Tibial nerve (tissue), 4 donors: Measurements from ENCODE around the gene EMILIN1. TPM values are rescaled to one million over a fixed set of nuclear protein-coding genes. Genes with fewer than 3 reads are reported as not detected.
"Not testable (repeated sequence)": the region's sequence is repeated elsewhere in the genome, so short reads cannot be mapped to it uniquely, and the experiment has no call there.

Experiments
- DNase-seq, 2 donors: peaks; one replicate each; pipeline ENCODE4 v3.0.0-alpha.2; 2019; ENCODE audit warnings: low spot score in 2 of 2
- H3K27ac ChIP-seq, 4 donors: fragments of 200-600 bp; sonication (generic) in 3 of 4; one replicate each; pipeline ENCODE4 v1.5.1; 2017 to 2019; ENCODE audit warnings: mild to moderate bottlenecking in 1 of 4
- H3K27me3 ChIP-seq, 2 donors: fragments of 200-600 bp; sonication (generic) in 1 of 2; one replicate each; pipeline versions ENCODE4 v1.5.1 to v1.6.0; 2017 to 2019
- H3K36me3 ChIP-seq, 3 donors: fragments of 200-600 bp; sonication (generic); one replicate each; pipeline ENCODE4 v1.5.1; 2018 to 2019
- H3K4me1 ChIP-seq, 4 donors: fragments of 200-600 bp; sonication (generic) in 3 of 4; one replicate each; pipeline ENCODE4 v1.5.1; 2017 to 2019
- H3K4me3 ChIP-seq, 4 donors: fragments of 200-600 bp; sonication (generic) in 3 of 4; one replicate each; pipeline ENCODE4 v1.5.1; 2017 to 2019; ENCODE audit warnings: mild to moderate bottlenecking in 1 of 4, moderate library complexity in 1 of 4
- H3K9me3 ChIP-seq, 4 donors: fragments of 200-600 bp; sonication (generic) in 3 of 4; one replicate each; pipeline ENCODE4 v1.5.1; 2017 to 2019
- EP300 ChIP-seq, 2 donors: sonication (generic); formaldehyde crosslinking; IDR thresholded peaks; one replicate each; pipeline ENCODE4 v1.6.1; 2017; ENCODE audit warnings: antibody characterized with exemption in 2 of 2, mild to moderate bottlenecking in 1 of 2
- POLR2A ChIP-seq, 2 donors: fragments of 450-650 bp; IDR thresholded peaks; one replicate each; pipeline ENCODE4 v1.6.1; 2017; ENCODE audit warnings: antibody characterized with exemption in 2 of 2, mild to moderate bottlenecking in 2 of 2, moderate library complexity in 2 of 2
- WGBS, 2 donors: methylation state at CpG; one replicate each; pipeline ENCODE4 v1.1.5; 2018; 5-methylcytosine and 5-hydroxymethylcytosine counted together
- total RNA-seq, 4 donors: library from RNA; depleted of rRNA; stranded (reverse); fragments of >200 nt; gene quantifications; one replicate each; pipeline ENCODE4 v1.1.0, GENCODE V29; 2016
- TF ChIP-seq, protein P1 (sequence below), 5 experiments: fragments of 200-600 bp in 3 of 5; fragments of 450-650 bp in 2 of 5; sonication (generic) in 3 of 5; IDR thresholded peaks; one replicate each; pipeline ENCODE4 v1.5.1; 2016 to 2019; ENCODE audit warnings: antibody characterized with exemption in 5 of 5, mild to moderate bottlenecking in 3 of 5, moderate library complexity in 2 of 5

EMILIN1 gene
- total RNA-seq, 4 donors from 2014 or later: 56.6 to 95.1 (median 70.1) TPM

- Histone ChIP-seq H3K27me3 (no peaks in the 10 kb centered on the region), H3K4me3 (no peak overlapping the region), H3K9me3 (no peaks in the 10 kb centered on the region), H3K36me3 (no peaks in the 10 kb centered on the region), H3K27ac (no peak overlapping the region), H3K4me1 (peaks cover 0 to 70% (median 36%) of the 10 kb centered on the region in 4 donors)
- no peak for DNase-seq
- TF ChIP-seq, protein P1, sequence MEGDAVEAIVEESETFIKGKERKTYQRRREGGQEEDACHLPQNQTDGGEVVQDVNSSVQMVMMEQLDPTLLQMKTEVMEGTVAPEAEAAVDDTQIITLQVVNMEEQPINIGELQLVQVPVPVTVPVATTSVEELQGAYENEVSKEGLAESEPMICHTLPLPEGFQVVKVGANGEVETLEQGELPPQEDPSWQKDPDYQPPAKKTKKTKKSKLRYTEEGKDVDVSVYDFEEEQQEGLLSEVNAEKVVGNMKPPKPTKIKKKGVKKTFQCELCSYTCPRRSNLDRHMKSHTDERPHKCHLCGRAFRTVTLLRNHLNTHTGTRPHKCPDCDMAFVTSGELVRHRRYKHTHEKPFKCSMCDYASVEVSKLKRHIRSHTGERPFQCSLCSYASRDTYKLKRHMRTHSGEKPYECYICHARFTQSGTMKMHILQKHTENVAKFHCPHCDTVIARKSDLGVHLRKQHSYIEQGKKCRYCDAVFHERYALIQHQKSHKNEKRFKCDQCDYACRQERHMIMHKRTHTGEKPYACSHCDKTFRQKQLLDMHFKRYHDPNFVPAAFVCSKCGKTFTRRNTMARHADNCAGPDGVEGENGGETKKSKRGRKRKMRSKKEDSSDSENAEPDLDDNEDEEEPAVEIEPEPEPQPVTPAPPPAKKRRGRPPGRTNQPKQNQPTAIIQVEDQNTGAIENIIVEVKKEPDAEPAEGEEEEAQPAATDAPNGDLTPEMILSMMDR (IDR thresholded peaks at IDR 0.05): no peak
- TF ChIP-seq POLR2A (IDR thresholded peaks at IDR 0.05) (no peak), EP300 (IDR thresholded peaks at IDR 0.05) (no peak)
- 54 to 59% methylated on average over 4 of the region's 4 CpGs for WGBS, 2 donors
Observed at GRCh38 chr2:27074738-27075565, 3.5 kb upstream of the EMILIN1 start.

DNA sequence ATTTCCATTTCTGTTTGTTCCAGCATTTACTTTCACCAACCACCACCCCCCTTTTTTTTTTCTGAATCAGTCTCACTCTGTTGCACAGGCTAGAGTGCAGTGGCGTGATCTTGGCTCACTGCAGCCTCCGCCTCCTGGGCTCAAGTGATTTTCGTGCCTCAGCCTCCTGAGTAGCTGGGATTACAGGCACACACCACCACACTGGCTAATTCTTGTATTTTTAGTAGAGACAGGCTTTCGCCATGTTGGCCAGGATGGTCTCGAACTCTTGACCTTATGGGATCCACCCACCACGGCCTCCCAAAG, 2.9 kb upstream of the EMILIN1 start:
- H3K4me1 ChIP-seq: peaks cover 0 to 70% (median 36%) of the 10 kb centered on the region in 4 donors
- not testable (repeated sequence) for H3K4me3 ChIP-seq, H3K36me3 ChIP-seq, DNase-seq, H3K9me3 ChIP-seq, H3K27me3 ChIP-seq
- 80 to 84% methylated on average over 6 of the region's 6 CpGs for WGBS, 2 donors
- H3K27ac ChIP-seq: peak overlapping the region in 1 of 4 donors; percentile 94

GRCh38 chr2:27076323-27076722, 2.1 kb upstream of the EMILIN1 start:
- no peak for DNase-seq
- no peak overlapping the region for H3K4me3 ChIP-seq
- H3K36me3 ChIP-seq: no peaks in the 10 kb centered on the region
- H3K9me3 ChIP-seq: no peaks in the 10 kb centered on the region
- 86 to 88% methylated on average over 4 of the region's 4 CpGs for WGBS, 2 donors
- TF ChIP-seq EP300 (IDR thresholded peaks at IDR 0.05) (no peak), POLR2A (IDR thresholded peaks at IDR 0.05) (no peak)
- TF ChIP-seq, protein P1 (IDR thresholded peaks at IDR 0.05): no peak
- H3K27me3 ChIP-seq: no peaks in the 10 kb centered on the region
- H3K4me1 ChIP-seq: peaks cover 0 to 75% (median 38%) of the 10 kb centered on the region in 4 donors
- H3K27ac ChIP-seq: peak overlapping the region in 1 of 4 donors; percentile 94

DNA sequence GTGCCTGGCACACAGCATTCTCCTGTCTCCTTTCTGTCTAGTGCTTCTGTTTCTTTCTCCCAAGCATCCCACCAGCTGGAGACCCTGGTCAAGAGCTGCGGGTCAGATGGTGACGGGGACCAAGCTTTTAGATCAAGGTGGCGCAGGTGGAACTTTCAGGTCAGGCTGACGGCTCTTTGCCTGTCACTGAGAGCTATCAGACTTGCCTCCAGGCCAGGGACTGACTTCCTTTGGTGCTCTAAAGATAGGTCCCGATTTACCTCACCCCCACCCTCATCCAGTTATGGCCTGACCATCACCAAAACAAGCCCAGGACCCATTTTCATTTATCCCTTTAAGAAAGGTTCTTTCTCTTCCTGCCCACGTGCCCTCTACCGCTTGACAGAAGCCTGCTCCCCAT, 1.2 kb upstream of the EMILIN1 start:
- 82 to 84% methylated on average over 7 of the region's 7 CpGs for WGBS, 2 donors
- H3K4me1 ChIP-seq: peaks cover 0 to 79% (median 43%) of the 10 kb centered on the region in 4 donors
- peaks cover 0 to 3% (median 0%) of the 10 kb centered on the region in 3 donors for H3K36me3 ChIP-seq
- no peaks in the 10 kb centered on the region for H3K9me3 ChIP-seq
- no peak overlapping the region for H3K4me3 ChIP-seq
- no peaks in the 10 kb centered on the region for H3K27me3 ChIP-seq
- TF ChIP-seq POLR2A (IDR thresholded peaks at IDR 0.05): no peak
- TF ChIP-seq, protein P1 (IDR thresholded peaks at IDR 0.05): no peak
- TF ChIP-seq EP300 (IDR thresholded peaks at IDR 0.05): no peak
- no peak for DNase-seq
- H3K27ac ChIP-seq: peak overlapping the region in 3 of 4 donors; percentile 88 to 94 (median 91)

DNA sequence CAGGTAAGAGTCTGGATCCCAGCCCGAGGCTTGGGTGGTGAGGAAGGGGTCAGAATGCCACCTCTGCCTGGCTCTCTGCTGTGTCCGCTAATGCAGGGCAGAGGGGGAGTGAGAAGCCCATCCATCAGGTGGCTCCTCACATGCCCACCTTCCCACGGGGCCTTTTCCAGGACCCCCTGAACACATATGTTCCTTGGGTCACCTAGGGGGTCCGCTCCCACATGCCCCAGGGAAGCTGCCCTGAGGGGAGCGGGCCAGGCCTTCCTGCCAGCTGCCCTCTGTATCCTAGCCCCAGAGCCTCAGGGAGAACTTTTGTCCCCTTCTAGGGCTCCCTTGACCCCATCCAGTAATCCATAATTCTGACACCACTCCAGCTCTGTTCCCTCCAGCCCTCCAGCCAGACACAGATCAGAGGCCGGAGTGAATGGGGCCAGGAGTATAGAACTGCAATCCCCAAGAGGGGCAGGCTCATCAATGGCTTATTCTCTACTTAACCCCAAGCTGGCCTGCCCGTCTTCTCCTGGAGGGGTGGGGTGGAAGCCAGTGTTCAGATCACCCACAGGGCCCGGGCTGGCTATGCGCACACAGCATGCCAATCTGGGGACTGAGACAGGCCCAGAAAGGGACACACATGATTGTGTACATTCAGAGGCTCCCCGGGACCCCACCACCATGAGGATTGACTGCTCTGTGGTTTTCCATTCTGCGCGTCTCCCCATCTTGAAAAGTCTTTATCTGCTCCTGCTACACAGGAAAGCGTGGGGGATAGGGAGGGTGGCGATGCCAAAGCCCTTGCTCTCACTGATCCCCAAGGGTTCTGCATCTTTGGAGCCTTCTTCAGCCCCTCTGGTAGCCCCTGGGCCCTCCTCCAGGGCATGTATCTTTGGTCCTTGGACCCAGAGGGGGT, 1.1 kb downstream of the EMILIN1 start:
- peaks cover 0 to 14% (median 0%) of the 10 kb centered on the region in 3 donors for H3K36me3 ChIP-seq
- no peaks in the 10 kb centered on the region for H3K9me3 ChIP-seq
- H3K27ac ChIP-seq: peak overlapping the region; percentile 70 to 94 (median 90)
- TF ChIP-seq POLR2A (IDR thresholded peaks at IDR 0.05) (no peak), EP300 (IDR thresholded peaks at IDR 0.05) (no peak)
- TF ChIP-seq, protein P1 (IDR thresholded peaks at IDR 0.05): no peak
- DNase-seq: no peak
- peak overlapping the region; percentile 38 to 59 (median 40) for H3K4me3 ChIP-seq
- 52 to 62% methylated on average over 9 to 14 of the region's 14 CpGs for WGBS, 2 donors
- no peaks in the 10 kb centered on the region for H3K27me3 ChIP-seq
- H3K4me1 ChIP-seq: peaks cover 0 to 61% (median 39%) of the 10 kb centered on the region in 4 donors
